ENCODE measurements around the gene GON4L. TPM values are rescaled to one million over a fixed set of nuclear protein-coding genes. Genes with fewer than 3 reads are reported as not detected.
"Not testable (repeated sequence)": the region's sequence is repeated elsewhere in the genome, so short reads cannot be mapped to it uniquely, and the experiment has no call there.

GON4L gene
- total and polyA plus RNA-seq, 2 experiments from 2014 or later = 45.2 to 93.1 TPM

DNA sequence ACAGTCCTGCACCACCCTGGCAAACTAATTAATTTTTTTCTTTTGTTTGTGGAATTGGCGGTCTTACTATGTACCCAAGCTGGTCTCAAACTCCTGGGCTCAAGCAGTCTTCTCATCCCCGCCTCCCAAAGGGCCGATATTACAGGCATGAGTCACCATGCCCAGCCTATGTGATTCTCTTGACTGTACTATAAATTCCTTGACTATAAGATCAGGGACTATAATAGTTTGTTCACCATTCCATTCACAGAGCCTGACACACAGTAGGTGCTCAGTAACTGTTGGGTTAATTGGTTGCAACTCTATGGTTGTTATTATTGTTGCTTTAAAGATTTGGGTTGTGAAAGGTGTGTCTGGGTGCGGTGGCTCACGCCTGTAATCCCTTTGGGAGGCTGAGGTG is 150.9 kb downstream of the GON4L start (continued):
- no peak for TF ChIP-seq REST (IDR thresholded peaks at IDR 0.05; ENCODE audit: unreplicated experiment)
- no peak for TF ChIP-seq CREB1 (CRISPR knock-in tag; IDR thresholded peaks at IDR 0.05; ENCODE audit: low read depth)
- TF ChIP-seq, protein P1, sequence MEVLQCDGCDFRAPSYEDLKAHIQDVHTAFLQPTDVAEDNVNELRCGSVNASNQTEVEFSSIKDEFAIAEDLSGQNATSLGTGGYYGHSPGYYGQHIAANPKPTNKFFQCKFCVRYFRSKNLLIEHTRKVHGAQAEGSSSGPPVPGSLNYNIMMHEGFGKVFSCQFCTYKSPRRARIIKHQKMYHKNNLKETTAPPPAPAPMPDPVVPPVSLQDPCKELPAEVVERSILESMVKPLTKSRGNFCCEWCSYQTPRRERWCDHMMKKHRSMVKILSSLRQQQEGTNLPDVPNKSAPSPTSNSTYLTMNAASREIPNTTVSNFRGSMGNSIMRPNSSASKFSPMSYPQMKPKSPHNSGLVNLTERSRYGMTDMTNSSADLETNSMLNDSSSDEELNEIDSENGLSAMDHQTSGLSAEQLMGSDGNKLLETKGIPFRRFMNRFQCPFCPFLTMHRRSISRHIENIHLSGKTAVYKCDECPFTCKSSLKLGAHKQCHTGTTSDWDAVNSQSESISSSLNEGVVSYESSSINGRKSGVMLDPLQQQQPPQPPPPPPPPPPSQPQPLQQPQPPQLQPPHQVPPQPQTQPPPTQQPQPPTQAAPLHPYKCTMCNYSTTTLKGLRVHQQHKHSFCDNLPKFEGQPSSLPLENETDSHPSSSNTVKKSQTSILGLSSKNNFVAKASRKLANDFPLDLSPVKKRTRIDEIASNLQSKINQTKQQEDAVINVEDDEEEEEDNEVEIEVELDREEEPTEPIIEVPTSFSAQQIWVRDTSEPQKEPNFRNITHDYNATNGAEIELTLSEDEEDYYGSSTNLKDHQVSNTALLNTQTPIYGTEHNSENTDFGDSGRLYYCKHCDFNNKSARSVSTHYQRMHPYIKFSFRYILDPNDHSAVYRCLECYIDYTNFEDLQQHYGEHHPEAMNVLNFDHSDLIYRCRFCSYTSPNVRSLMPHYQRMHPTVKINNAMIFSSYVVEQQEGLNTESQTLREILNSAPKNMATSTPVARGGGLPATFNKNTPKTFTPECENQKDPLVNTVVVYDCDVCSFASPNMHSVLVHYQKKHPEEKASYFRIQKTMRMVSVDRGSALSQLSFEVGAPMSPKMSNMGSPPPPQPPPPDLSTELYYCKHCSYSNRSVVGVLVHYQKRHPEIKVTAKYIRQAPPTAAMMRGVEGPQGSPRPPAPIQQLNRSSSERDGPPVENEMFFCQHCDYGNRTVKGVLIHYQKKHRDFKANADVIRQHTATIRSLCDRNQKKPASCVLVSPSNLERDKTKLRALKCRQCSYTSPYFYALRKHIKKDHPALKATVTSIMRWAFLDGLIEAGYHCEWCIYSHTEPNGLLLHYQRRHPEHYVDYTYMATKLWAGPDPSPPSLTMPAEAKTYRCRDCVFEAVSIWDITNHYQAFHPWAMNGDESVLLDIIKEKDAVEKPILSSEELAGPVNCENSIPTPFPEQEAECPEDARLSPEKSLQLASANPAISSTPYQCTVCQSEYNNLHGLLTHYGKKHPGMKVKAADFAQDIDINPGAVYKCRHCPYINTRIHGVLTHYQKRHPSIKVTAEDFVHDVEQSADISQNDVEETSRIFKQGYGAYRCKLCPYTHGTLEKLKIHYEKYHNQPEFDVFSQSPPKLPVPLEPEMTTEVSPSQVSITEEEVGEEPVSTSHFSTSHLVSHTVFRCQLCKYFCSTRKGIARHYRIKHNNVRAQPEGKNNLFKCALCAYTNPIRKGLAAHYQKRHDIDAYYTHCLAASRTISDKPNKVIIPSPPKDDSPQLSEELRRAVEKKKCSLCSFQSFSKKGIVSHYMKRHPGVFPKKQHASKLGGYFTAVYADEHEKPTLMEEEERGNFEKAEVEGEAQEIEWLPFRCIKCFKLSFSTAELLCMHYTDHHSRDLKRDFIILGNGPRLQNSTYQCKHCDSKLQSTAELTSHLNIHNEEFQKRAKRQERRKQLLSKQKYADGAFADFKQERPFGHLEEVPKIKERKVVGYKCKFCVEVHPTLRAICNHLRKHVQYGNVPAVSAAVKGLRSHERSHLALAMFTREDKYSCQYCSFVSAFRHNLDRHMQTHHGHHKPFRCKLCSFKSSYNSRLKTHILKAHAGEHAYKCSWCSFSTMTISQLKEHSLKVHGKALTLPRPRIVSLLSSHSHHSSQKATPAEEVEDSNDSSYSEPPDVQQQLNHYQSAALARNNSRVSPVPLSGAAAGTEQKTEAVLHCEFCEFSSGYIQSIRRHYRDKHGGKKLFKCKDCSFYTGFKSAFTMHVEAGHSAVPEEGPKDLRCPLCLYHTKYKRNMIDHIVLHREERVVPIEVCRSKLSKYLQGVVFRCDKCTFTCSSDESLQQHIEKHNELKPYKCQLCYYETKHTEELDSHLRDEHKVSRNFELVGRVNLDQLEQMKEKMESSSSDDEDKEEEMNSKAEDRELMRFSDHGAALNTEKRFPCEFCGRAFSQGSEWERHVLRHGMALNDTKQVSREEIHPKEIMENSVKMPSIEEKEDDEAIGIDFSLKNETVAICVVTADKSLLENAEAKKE (CRISPR knock-in tag; IDR thresholded peaks at IDR 0.05) = no peak

GRCh38 chr1:155704414-155704813 is 152.6 kb downstream of the GON4L start:
- H2AFZ ChIP-seq; H3K27me3 ChIP-seq (ENCODE audit: insufficient read depth); H3K9me2 ChIP-seq (ENCODE audit: insufficient read depth); H3K4me3 Mint-ChIP-seq; H3K4me1 ChIP-seq (ENCODE audit: insufficient read depth); H3K4me1 Mint-ChIP-seq; H3F3A ChIP-seq (replicated peaks; ENCODE audit: low read depth); H3K4me2 ChIP-seq; H3K27me3 Mint-ChIP-seq (ENCODE audit: insufficient read depth, low read depth, poor library complexity); H3K27ac Mint-ChIP-seq; H3K36me3 ChIP-seq (ENCODE audit: insufficient read depth); H3K4me3 ChIP-seq; H3K27ac ChIP-seq (ENCODE audit: low read depth); DNase-seq (ENCODE audit: low spot score); ATAC-seq; H4K20me1 ChIP-seq (replicated peaks; ENCODE audit: insufficient read depth): not testable (repeated sequence)
- H3K9me3 Mint-ChIP-seq = peaks cover 12% of the 10 kb centered on the region
- H3K36me3 Mint-ChIP-seq (ENCODE audit: low read depth) = peaks cover 27% of the 10 kb centered on the region
- peaks cover 87% of the 10 kb centered on the region for H3K79me2 ChIP-seq (replicated peaks; ENCODE audit: insufficient read depth)
